Glutamatergic neuron (in vitro differentiated cells): ENCODE results near the gene ADK. TPM values are rescaled to one million over a fixed set of nuclear protein-coding genes. Genes with fewer than 3 reads are reported as not detected.
"Not testable (repeated sequence)": the region's sequence is repeated elsewhere in the genome, so short reads cannot be mapped to it uniquely, and the experiment has no call there.

ENCODE experiments used
- DNase-seq: peaks from one replicate; pipeline ENCODE4 v3.0.0; 2022
- H3K27ac Mint-ChIP-seq: one replicate; pipeline ENCODE4 v1.8.0; 2020; ENCODE audit warnings: mild to moderate bottlenecking, mixed read lengths, inconsistent platforms; ENCODE audit not compliant: unreplicated experiment
- H3K27me3 Mint-ChIP-seq: one replicate; pipeline ENCODE4 v1.8.0; 2020; ENCODE audit warnings: mild to moderate bottlenecking, moderate library complexity, mixed read lengths, inconsistent platforms; ENCODE audit not compliant: unreplicated experiment
- H3K36me3 Mint-ChIP-seq: one replicate; pipeline ENCODE4 v1.8.0; 2020; ENCODE audit warnings: mild to moderate bottlenecking, mixed read lengths, inconsistent platforms; ENCODE audit not compliant: unreplicated experiment
- H3K4me1 Mint-ChIP-seq: one replicate; pipeline ENCODE4 v1.8.0; 2020; ENCODE audit warnings: mild to moderate bottlenecking, low read depth, mixed read lengths, inconsistent platforms; ENCODE audit not compliant: unreplicated experiment
- H3K4me3 Mint-ChIP-seq: one replicate; pipeline ENCODE4 v1.8.0; 2020; ENCODE audit warnings: mild to moderate bottlenecking, mixed read lengths, inconsistent platforms; ENCODE audit not compliant: unreplicated experiment
- H3K9me3 Mint-ChIP-seq: one replicate; pipeline ENCODE4 v1.8.0; 2020; ENCODE audit warnings: mild to moderate bottlenecking, moderate library complexity, mixed read lengths, inconsistent platforms; ENCODE audit not compliant: unreplicated experiment
- CTCF ChIP-seq: fragments of 200-600 bp; sonication (generic); IDR thresholded peaks from one replicate; pipeline ENCODE4 v1.5.0; 2021; ENCODE audit not compliant: partially characterized antibody, unreplicated experiment
- total RNA-seq: library from RNA; stranded (reverse); fragmentation: NEBNext Ultra II Directional; extraction: Animal tissue kit (Norgen Biotek cat#: 25700); gene quantifications from one replicate; pipeline ENCODE4 v1.2.1, GENCODE V29; 2021; ENCODE audit not compliant: unreplicated experiment

ADK gene
- total RNA-seq, 1 donor from 2014 or later, result 16.4 TPM

GRCh38 chr10:74575912-74576311, 424.9 kb downstream of the ADK start:
- Mint-ChIP-seq H3K27me3 (peaks cover 3% of the 10 kb centered on the region), H3K27ac (no peak overlapping the region), H3K4me3 (no peak overlapping the region)

GRCh38 chr10:74576586-74576985, 425.6 kb downstream of the ADK start:
- DNase-seq, result no peak
- Mint-ChIP-seq H3K27me3 (peaks cover 3% of the 10 kb centered on the region), H3K4me1 (peaks cover 1% of the 10 kb centered on the region), H3K4me3 (no peak overlapping the region), H3K27ac (no peak overlapping the region), H3K36me3 (peaks cover 24% of the 10 kb centered on the region), H3K9me3 (peaks cover 4% of the 10 kb centered on the region)
- TF ChIP-seq CTCF, result no peak

More at GRCh38 chr10:74575912-74576311, 424.9 kb downstream of the ADK start:
- Mint-ChIP-seq H3K9me3 (peaks cover 4% of the 10 kb centered on the region), H3K4me1 (peaks cover 1% of the 10 kb centered on the region), H3K36me3 (peaks cover 21% of the 10 kb centered on the region)
- no peak for TF ChIP-seq CTCF
- DNase-seq, result no peak

GRCh38 chr10:74580438-74580837, 429.4 kb downstream of the ADK start:
- peaks cover 17% of the 10 kb centered on the region for H3K36me3 Mint-ChIP-seq
- DNase-seq, H3K27ac Mint-ChIP-seq: not testable (repeated sequence)

GRCh38 chr10:74582566-74582965, 431.5 kb downstream of the ADK start:
- H3K27ac Mint-ChIP-seq, result no peak overlapping the region
- H3K4me1 Mint-ChIP-seq, result peaks cover 37% of the 10 kb centered on the region
- H3K27me3 Mint-ChIP-seq, result peaks cover 2% of the 10 kb centered on the region
- H3K36me3 Mint-ChIP-seq, result peaks cover 13% of the 10 kb centered on the region
- H3K9me3 Mint-ChIP-seq, result peaks cover 5% of the 10 kb centered on the region
- no peak for TF ChIP-seq CTCF
- no peak overlapping the region for H3K4me3 Mint-ChIP-seq
- DNase-seq, result no peak

More at GRCh38 chr10:74580438-74580837, 429.4 kb downstream of the ADK start:
- H3K4me1 Mint-ChIP-seq, result peaks cover 21% of the 10 kb centered on the region
- not testable (repeated sequence) for H3K4me3 Mint-ChIP-seq, H3K27me3 Mint-ChIP-seq, H3K9me3 Mint-ChIP-seq

- peak; percentile 30 for DNase-seq
- H3K36me3 Mint-ChIP-seq, result peaks cover 11% of the 10 kb centered on the region
- H3K4me1 Mint-ChIP-seq, result peaks cover 49% of the 10 kb centered on the region
- peaks cover 4% of the 10 kb centered on the region for H3K9me3 Mint-ChIP-seq
- no peak for TF ChIP-seq CTCF
- peaks cover 2% of the 10 kb centered on the region for H3K27me3 Mint-ChIP-seq
- H3K4me3 Mint-ChIP-seq, result peak overlapping the region; percentile 55
- peak overlapping the region; percentile 98 for H3K27ac Mint-ChIP-seq
Measured at GRCh38 chr10:74585231-74586087, 434.4 kb downstream of the ADK start.
